ENCODE data around the gene INTS11. TPM values are rescaled to one million over a fixed set of nuclear protein-coding genes. Genes with fewer than 3 reads are reported as not detected.

Gene INTS11
- total and polyA plus RNA-seq, 2 donors (not counting 1 experiment from before 2014, with no cell fraction given) = 149 to 245 TPM

GRCh38 chr1:1371746-1372711, 47.6 kb upstream of the INTS11 start:
- H3K9me3 ChIP-seq (ENCODE audit: control extremely low read depth in 1 of 3, control insufficient read depth in 2 of 3, insufficient read depth in 1 of 3, low read length in 2 of 3) = peaks cover 0 to 5% (median 0%) of the 10 kb centered on the region in 3 donors
- intact Hi-C loops (cut with micrococcal nuclease) = loop anchor here (1.0 kb wide), 1 partner anchor 339 kb away; no protein-coding TSS in a partner anchor
- peak overlapping the region; percentile 58 for H3K4me2 ChIP-seq (replicated peaks; ENCODE audit: low read depth, low read length, poor library complexity, severe bottlenecking)
- H4K20me1 ChIP-seq (ENCODE audit: control insufficient read depth, insufficient read depth, low read length, poor library complexity, severe bottlenecking) = peaks cover 21% of the 10 kb centered on the region
- no peaks in the 10 kb centered on the region for H3K9me3 Mint-ChIP-seq (ENCODE audit: insufficient read depth)
- no peak overlapping the region for H3K4me3 ChIP-seq (ENCODE audit: control extremely low read depth in 1 of 5, extremely low read depth in 1 of 5, insufficient read depth in 1 of 5, low read depth in 2 of 5, low read length in 4 of 5)
- H3K79me2 ChIP-seq (ENCODE audit: control insufficient read depth, insufficient read depth, low read length) = peaks cover 15% of the 10 kb centered on the region
- ATAC-seq (ENCODE audit: low read depth) (peak; percentile 40), DNase-seq (peak; percentile 85)
- peak overlapping the region; percentile 37 for H3K27ac Mint-ChIP-seq
- H3K4me1 Mint-ChIP-seq = peaks cover 11% of the 10 kb centered on the region
- ChIA-PET POLR2A (interaction anchor here (1.0 kb wide), 1 partner anchor 27 kb away, joined by 3 read pairs; the partner anchor contains the start of gene CCNL2), CTCF (interaction anchor here (0.6 to 3.2 kb wide), 18 partner anchors 10 to 389 kb away, joined by 3 to 16 read pairs (median 4); partner anchors contain the start of gene CCNL2)
- H3K9ac ChIP-seq (ENCODE audit: low read length) = no peak overlapping the region
- no peaks in the 10 kb centered on the region for H3K27me3 ChIP-seq (replicated peaks in 1 of 4; ENCODE audit: control extremely low read depth in 1 of 4, control insufficient read depth in 3 of 4, insufficient read depth in 4 of 4, low read length in 3 of 4)
- no peaks in the 10 kb centered on the region for H3K27me3 Mint-ChIP-seq
- peaks cover 19 to 37% of the 10 kb centered on the region in 2 donors for H3K4me1 ChIP-seq (ENCODE audit: control insufficient read depth in 2 of 2, insufficient read depth in 2 of 2, low read length in 2 of 2)
- peaks cover 0 to 10% of the 10 kb centered on the region in 2 experiments for H3K36me3 ChIP-seq (replicated peaks in 1 of 2; ENCODE audit: control extremely low read depth in 1 of 2, control insufficient read depth in 1 of 2, extremely low read depth in 1 of 2, insufficient read depth in 2 of 2, low read length in 1 of 2)
- peak overlapping the region; percentile 59 for H3K4me3 Mint-ChIP-seq
- H2AFZ ChIP-seq (ENCODE audit: insufficient read depth, low read depth, low read length, poor library complexity, severe bottlenecking) = no peak overlapping the region
- TF ChIP-seq CTCF (IDR thresholded peaks at IDR 0.05) = peak; percentile 91
- no peak for TF ChIP-seq EZH2 (IDR thresholded peaks at IDR 0.05; ENCODE audit: borderline replicate concordance, insufficient read depth, low read depth, low read length, poor library complexity, severe bottlenecking)
- H3K27ac ChIP-seq (ENCODE audit: low read length in 2 of 2) = peak overlapping the region; percentile 12 to 27
- 28% methylated on average over 25 of the region's 26 CpGs for WGBS (ENCODE audit: insufficient coverage)
